Fibroblast of skin of back (primary cell): Measurements from ENCODE around the gene MIA.
"Not testable (repeated sequence)": the region's sequence is repeated elsewhere in the genome, so short reads cannot be mapped to it uniquely, and the experiment has no call there.

Source experiments
- DNase-seq: peaks from one replicate; pipeline ENCODE4 v3.0.0-alpha.2; 2013

The MIA gene

GRCh38 chr19:40750874-40751537, 24.3 kb upstream of the MIA start, which contains the start of gene SNRPA:
Gene SNRPA (plus strand): TSS chr19:40751203. CDS start chr19:40751409, 206 bp downstream.
- peak; percentile 98 for DNase-seq

- DNase-seq, result no peak
These were observed 23.0 kb upstream of the MIA start for GRCh38 chr19:40752257-40752781.

- DNase-seq, result no peak
These were observed 20.6 kb upstream of the MIA start for GRCh38 chr19:40754611-40755247.

GRCh38 chr19:40755248-40755624, 20.1 kb upstream of the MIA start:
- no peak for DNase-seq

- DNase-seq, result no peak
These were observed 19.5 kb upstream of the MIA start for GRCh38 chr19:40755791-40756190.

- DNase-seq, result no peak
These were observed 18.7 kb upstream of the MIA start for GRCh38 chr19:40756502-40757110.

GRCh38 chr19:40758491-40758890, 16.8 kb upstream of the MIA start:
- DNase-seq, result no peak

- DNase-seq, result no peak
These were observed 16.0 kb upstream of the MIA start for GRCh38 chr19:40759352-40759751.

GRCh38 chr19:40762754-40763470, 12.4 kb upstream of the MIA start:
- DNase-seq, result no peak

- no peak for DNase-seq
These were observed 11.8 kb upstream of the MIA start for GRCh38 chr19:40763526-40763925.

- no peak for DNase-seq
These were observed 11.4 kb upstream of the MIA start for GRCh38 chr19:40763963-40764362.

GRCh38 chr19:40766385-40766784, 8.9 kb upstream of the MIA start:
- DNase-seq, result not testable (repeated sequence)

GRCh38 chr19:40768869-40769268, 6.5 kb upstream of the MIA start:
- no peak for DNase-seq

GRCh38 chr19:40771101-40771862, 4.0 kb upstream of the MIA start:
- DNase-seq, result peak; percentile 13

GRCh38 chr19:40775632-40776022, 306 bp downstream of the MIA start:
- DNase-seq, result no peak

GRCh38 chr19:40776364-40776763, 1.0 kb downstream of the MIA start:
- DNase-seq, result no peak

GRCh38 chr19:40776932-40777644, 1.8 kb downstream of the MIA start:
- DNase-seq, result peak; percentile 92

GRCh38 chr19:40777645-40777936, 2.3 kb downstream of the MIA start:
- DNase-seq, result no peak

- DNase-seq, result peak; percentile 100
These were observed 2.8 kb downstream of the MIA start, which contains the start of gene RAB4B for GRCh38 chr19:40777937-40778705. Gene RAB4B (plus strand): TSS chr19:40778247. CDS start chr19:40778376, 129 bp downstream.

GRCh38 chr19:40778706-40779284, 3.5 kb downstream of the MIA start:
- no peak for DNase-seq

GRCh38 chr19:40780582-40780981, 5.3 kb downstream of the MIA start:
- DNase-seq, result no peak
